Panc1 (cell line): ENCODE measurements around the gene YY2. TPM values are rescaled to one million over a fixed set of nuclear protein-coding genes. Genes with fewer than 3 reads are reported as not detected.

ENCODE experiments used
- ATAC-seq: fragments of 200-7000 bp; cut with Tn5 transposase; 2 replicates; pipeline ENCODE4 v1.9.1; 2020; ENCODE audit warnings: mild to moderate bottlenecking, moderate library complexity
- BruUV-seq: library from RNA; stranded (reverse); fragments of 400-500 nt; replicated peaks from 2 replicates; lab custom pipeline; 2021; lab: Mats Ljungman, UMichigan
- CTCF ChIA-PET: fragments of 300-600 bp; sonication (Branson Sonifier 250); formaldehyde crosslinking; loops from one replicate; lab custom pipeline; 2022; ENCODE audit warnings: antibody characterized with exemption; lab: Charles Lee
- POLR2A ChIA-PET: fragments of 300-600 bp; sonication (Branson Sonifier 250); formaldehyde crosslinking; loops from one replicate; lab custom pipeline; 2022; ENCODE audit warnings: antibody characterized with exemption; lab: Charles Lee
- DNase-seq: peaks from one replicate; pipeline ENCODE4 v3.0.0-alpha.2; 2010; ENCODE audit warnings: low read depth, low spot score
- H3K27ac ChIP-seq: 2 replicates; pipeline ENCODE4 v1.5.1; 2011; ENCODE audit warnings: mild to moderate bottlenecking, low read length, inconsistent platforms
- H3K27me3 ChIP-seq: fragments of 200-500 bp; sonication (Bioruptor generic); 2 replicates; pipeline ENCODE4 v1.6.0; 2014; ENCODE audit warnings: low read length, inconsistent platforms; ENCODE audit not compliant: control insufficient read depth, insufficient read depth
- H3K36me3 ChIP-seq: fragments of 200-500 bp; sonication (Bioruptor generic); 2 replicates; pipeline ENCODE4 v1.5.1; 2014; ENCODE audit warnings: inconsistent platforms, mild to moderate bottlenecking, low read length, moderate library complexity; ENCODE audit not compliant: control insufficient read depth, insufficient read depth
- H3K4me1 ChIP-seq: 2 replicates; pipeline ENCODE4 v1.5.1; 2011; ENCODE audit warnings: inconsistent platforms, mild to moderate bottlenecking, low read length, moderate library complexity; ENCODE audit not compliant: control insufficient read depth, insufficient read depth
- H3K4me3 ChIP-seq, 2 experiments: 2 replicates each; pipeline ENCODE4 v1.5.1; 2011 to 2012; ENCODE audit warnings: low read depth in 2 of 2, low read length in 2 of 2, mild to moderate bottlenecking in 2 of 2, inconsistent platforms in 1 of 2, moderate library complexity in 1 of 2
- H3K9me3 ChIP-seq: fragments of 200-500 bp; sonication (Bioruptor generic); 2 replicates; pipeline ENCODE4 v1.5.1; 2014; ENCODE audit warnings: low read depth, mild to moderate bottlenecking, inconsistent platforms, low read length, moderate library complexity; ENCODE audit not compliant: control insufficient read depth, insufficient read depth
- POLR2AphosphoS5 ChIP-seq: IDR thresholded peaks from 2 replicates; pipeline ENCODE4 v1.6.1; 2012; ENCODE audit warnings: mild to moderate bottlenecking, low read depth, low read length, moderate library complexity
- SIN3A ChIP-seq: IDR thresholded peaks from 2 replicates; pipeline ENCODE4 v1.6.1; 2012; ENCODE audit warnings: low read depth, mild to moderate bottlenecking, low read length, moderate library complexity, borderline replicate concordance; ENCODE audit not compliant: insufficient read depth
- TCF7L2 ChIP-seq: IDR thresholded peaks from 2 replicates; pipeline ENCODE4 v1.6.1; 2011; ENCODE audit warnings: mild to moderate bottlenecking, low read depth, low read length, inconsistent platforms
- in situ Hi-C: cut with HindIII; loops from 2 replicates; pipeline ENCODE4 v1.10.0; 2016; ENCODE audit warnings: low sequenced_read_pairs, low pct_unique_long_range_greater_than_20kb
- intact Hi-C: fragments of 100-400 bp; cut with micrococcal nuclease; formaldehyde crosslinking; loops from one replicate; pipeline ENCODE4 v1.10.0; 2022; ENCODE audit not compliant: unreplicated experiment
- total RNA-seq: library from RNA; stranded (reverse); gene quantifications from one replicate; pipeline ENCODE4 v1.2.1, GENCODE V29; 2021; ENCODE audit not compliant: unreplicated experiment
- TF ChIP-seq, protein P1 (sequence below): fragments of 450-650 bp; IDR thresholded peaks from 2 replicates; pipeline ENCODE4 v1.5.1; 2017; ENCODE audit warnings: mild to moderate bottlenecking
- TF ChIP-seq, protein P2 (sequence below), 2 experiments: IDR thresholded peaks; 2 replicates each; pipeline ENCODE4 v1.6.1; 2011 to 2012; ENCODE audit warnings: low read depth in 2 of 2, control low read depth in 1 of 2, low read length in 1 of 2, mild to moderate bottlenecking in 1 of 2, moderate library complexity in 1 of 2; ENCODE audit not compliant: insufficient read depth in 1 of 2

The YY2 gene
- total RNA-seq, 1 experiment from 2014 or later, result 2.0 TPM

DNA sequence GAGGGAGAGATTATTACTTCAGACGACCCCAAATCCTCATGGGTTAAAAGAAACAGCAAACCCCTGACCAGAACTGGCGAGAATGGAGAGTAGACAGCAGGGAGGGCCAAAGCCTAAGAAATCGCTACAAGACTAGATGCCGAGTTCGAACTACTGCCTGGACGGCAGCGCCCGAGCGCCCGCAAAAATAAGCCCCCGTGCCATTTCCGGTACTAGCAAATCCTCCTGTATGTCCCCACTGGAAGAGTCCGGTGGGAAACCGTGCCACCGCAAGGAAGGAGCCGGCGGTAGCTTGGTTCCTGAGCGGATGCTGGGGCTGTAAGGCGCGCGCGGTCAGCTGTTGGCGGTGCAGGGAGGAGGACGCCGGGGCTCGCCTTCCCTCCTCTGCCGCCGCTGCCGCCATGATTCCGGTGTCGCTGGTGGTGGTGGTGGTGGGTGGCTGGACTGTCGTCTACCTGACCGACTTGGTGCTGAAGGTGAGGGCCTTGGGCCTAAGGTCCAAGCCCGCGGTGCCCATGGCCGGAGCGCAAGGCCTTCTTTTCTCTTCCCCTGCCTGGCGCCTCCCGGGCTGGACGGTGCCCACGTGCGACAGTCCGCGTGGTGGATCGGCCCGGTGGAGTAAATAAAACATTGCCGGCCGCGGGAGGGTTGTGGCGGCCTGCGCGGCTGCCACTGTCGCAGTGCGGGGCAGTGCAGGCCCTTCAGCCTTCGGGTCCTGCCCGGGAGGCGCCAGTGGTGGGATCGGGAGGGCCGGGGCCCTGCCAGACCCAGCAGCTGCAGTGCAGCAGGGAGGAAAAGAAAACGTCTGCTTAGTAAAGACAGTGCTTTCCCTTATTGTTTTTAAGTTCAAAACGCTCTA, 16.2 kb upstream of the YY2 start, which contains the start of gene MBTPS2:
Gene MBTPS2, plus strand, starts transcription at position 284 of the 859 bp plus-strand sequence. Its CDS starts 118 bp downstream, at position 402.
- BruUV-seq, result no TSS peak
- peak; percentile 92 for ATAC-seq
- no peaks in the 10 kb centered on the region for H3K4me1 ChIP-seq
- H3K4me3 ChIP-seq, result peak within 1 kb of the TSS; percentile 58 to 64
- peak; percentile 30 for DNase-seq
- H3K36me3 ChIP-seq, result peaks cover under 1% of the 10 kb centered on the region
- POLR2A ChIA-PET, result interaction anchor here (0.6 kb wide), 1 partner anchor 434 kb away, joined by 4 read pairs; no protein-coding TSS in a partner anchor
- intact Hi-C loops (loop anchor here (2.0 kb wide), 1 partner anchor 105 kb away; no protein-coding TSS in a partner anchor), in situ Hi-C loops (no loop called here)
- TF ChIP-seq POLR2AphosphoS5, result peak; percentile 73
- no peak for TF ChIP-seq TCF7L2
- TF ChIP-seq, protein P1, sequence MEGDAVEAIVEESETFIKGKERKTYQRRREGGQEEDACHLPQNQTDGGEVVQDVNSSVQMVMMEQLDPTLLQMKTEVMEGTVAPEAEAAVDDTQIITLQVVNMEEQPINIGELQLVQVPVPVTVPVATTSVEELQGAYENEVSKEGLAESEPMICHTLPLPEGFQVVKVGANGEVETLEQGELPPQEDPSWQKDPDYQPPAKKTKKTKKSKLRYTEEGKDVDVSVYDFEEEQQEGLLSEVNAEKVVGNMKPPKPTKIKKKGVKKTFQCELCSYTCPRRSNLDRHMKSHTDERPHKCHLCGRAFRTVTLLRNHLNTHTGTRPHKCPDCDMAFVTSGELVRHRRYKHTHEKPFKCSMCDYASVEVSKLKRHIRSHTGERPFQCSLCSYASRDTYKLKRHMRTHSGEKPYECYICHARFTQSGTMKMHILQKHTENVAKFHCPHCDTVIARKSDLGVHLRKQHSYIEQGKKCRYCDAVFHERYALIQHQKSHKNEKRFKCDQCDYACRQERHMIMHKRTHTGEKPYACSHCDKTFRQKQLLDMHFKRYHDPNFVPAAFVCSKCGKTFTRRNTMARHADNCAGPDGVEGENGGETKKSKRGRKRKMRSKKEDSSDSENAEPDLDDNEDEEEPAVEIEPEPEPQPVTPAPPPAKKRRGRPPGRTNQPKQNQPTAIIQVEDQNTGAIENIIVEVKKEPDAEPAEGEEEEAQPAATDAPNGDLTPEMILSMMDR, result peak; percentile 41
- no peak for TF ChIP-seq SIN3A
- TF ChIP-seq, protein P2, sequence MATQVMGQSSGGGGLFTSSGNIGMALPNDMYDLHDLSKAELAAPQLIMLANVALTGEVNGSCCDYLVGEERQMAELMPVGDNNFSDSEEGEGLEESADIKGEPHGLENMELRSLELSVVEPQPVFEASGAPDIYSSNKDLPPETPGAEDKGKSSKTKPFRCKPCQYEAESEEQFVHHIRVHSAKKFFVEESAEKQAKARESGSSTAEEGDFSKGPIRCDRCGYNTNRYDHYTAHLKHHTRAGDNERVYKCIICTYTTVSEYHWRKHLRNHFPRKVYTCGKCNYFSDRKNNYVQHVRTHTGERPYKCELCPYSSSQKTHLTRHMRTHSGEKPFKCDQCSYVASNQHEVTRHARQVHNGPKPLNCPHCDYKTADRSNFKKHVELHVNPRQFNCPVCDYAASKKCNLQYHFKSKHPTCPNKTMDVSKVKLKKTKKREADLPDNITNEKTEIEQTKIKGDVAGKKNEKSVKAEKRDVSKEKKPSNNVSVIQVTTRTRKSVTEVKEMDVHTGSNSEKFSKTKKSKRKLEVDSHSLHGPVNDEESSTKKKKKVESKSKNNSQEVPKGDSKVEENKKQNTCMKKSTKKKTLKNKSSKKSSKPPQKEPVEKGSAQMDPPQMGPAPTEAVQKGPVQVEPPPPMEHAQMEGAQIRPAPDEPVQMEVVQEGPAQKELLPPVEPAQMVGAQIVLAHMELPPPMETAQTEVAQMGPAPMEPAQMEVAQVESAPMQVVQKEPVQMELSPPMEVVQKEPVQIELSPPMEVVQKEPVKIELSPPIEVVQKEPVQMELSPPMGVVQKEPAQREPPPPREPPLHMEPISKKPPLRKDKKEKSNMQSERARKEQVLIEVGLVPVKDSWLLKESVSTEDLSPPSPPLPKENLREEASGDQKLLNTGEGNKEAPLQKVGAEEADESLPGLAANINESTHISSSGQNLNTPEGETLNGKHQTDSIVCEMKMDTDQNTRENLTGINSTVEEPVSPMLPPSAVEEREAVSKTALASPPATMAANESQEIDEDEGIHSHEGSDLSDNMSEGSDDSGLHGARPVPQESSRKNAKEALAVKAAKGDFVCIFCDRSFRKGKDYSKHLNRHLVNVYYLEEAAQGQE (IDR thresholded peaks at IDR 0.05; ENCODE audit: insufficient read depth in 1 of 2, low read depth in 2 of 2, low read length in 1 of 2), result 0 out of 4 replicates have a peak, but pooled peaks of 1 of the 2 experiments have one; percentile 13
- H3K9me3 ChIP-seq, result no peaks in the 10 kb centered on the region
- no peaks in the 10 kb centered on the region for H3K27me3 ChIP-seq
- H3K27ac ChIP-seq, result peak within 1 kb of the TSS; percentile 81
- CTCF ChIA-PET, result interaction anchor here (0.9 kb wide), 1 partner anchor 146 kb away, joined by 4 read pairs; no protein-coding TSS in a partner anchor

DNA sequence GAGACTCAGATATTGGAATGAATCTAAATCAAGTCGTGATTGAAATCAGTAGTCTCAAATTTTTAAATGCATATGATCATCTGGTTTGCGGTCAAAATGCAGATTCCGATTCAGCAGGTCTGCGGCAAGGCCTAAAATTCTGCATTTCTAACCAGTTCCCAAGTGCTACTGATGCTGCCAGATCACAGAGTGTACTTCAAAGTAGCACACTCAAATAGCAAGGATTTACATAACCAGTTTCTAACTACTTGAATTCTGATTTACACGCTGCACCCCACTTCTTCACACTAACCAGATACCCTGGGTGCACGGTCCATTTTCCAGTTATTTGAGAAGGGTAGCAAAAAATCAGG, 15.6 kb upstream of the YY2 start:
- H3K27ac ChIP-seq, result peak overlapping the region; percentile 81
- ATAC-seq, result no peak
- in situ Hi-C loops (no loop called here), intact Hi-C loops (no loop called here)
- TF ChIP-seq SIN3A, result no peak
- TF ChIP-seq, protein P2 (IDR thresholded peaks at IDR 0.05; ENCODE audit: insufficient read depth in 1 of 2, low read depth in 2 of 2, low read length in 1 of 2), result no peak
- no peak for TF ChIP-seq TCF7L2
- no peak for TF ChIP-seq POLR2AphosphoS5
- TF ChIP-seq, protein P1, result no peak
- TSS peak; percentile 89 for BruUV-seq
- no peaks in the 10 kb centered on the region for H3K27me3 ChIP-seq
- DNase-seq, result no peak
- no peaks in the 10 kb centered on the region for H3K4me1 ChIP-seq
- H3K4me3 ChIP-seq, result peak overlapping the region; percentile 58 to 64
- H3K36me3 ChIP-seq, result peaks cover 3% of the 10 kb centered on the region
- POLR2A ChIA-PET, result interaction anchor here (0.6 kb wide), 1 partner anchor 433 kb away, joined by 4 read pairs; no protein-coding TSS in a partner anchor
- CTCF ChIA-PET, result interaction anchor here (0.6 to 0.9 kb wide), 2 partner anchors 145 to 166 kb away, joined by 4 to 10 read pairs; no protein-coding TSS in a partner anchor
- no peaks in the 10 kb centered on the region for H3K9me3 ChIP-seq
